Neuronal stem cell (in vitro differentiated cells): ENCODE measurements around the gene OPN1SW.
A peak's percentile ranks its signal among the peaks of the same experiment; 100 is the strongest.

Experiments
- DNase-seq: peaks from one replicate; pipeline ENCODE4 v3.0.0-alpha.2; 2013; ENCODE audit warnings: low spot score
- H2AFZ ChIP-seq: one replicate; pipeline ENCODE4 v1.6.1; 2013; ENCODE audit warnings: mild to moderate bottlenecking, low read length, inconsistent platforms
- H2AK5ac ChIP-seq: 2 replicates; pipeline ENCODE4 v1.6.1; 2013; ENCODE audit warnings: low read depth, mild to moderate bottlenecking, inconsistent platforms, low read length, moderate library complexity, mixed read lengths
- H2BK120ac ChIP-seq: 2 replicates; pipeline ENCODE4 v1.6.1; 2013; ENCODE audit warnings: low read depth, mild to moderate bottlenecking, inconsistent platforms, low read length, moderate library complexity, mixed read lengths
- H2BK12ac ChIP-seq: one replicate; pipeline ENCODE4 v1.6.1; 2013; ENCODE audit warnings: low read length, inconsistent platforms
- H2BK15ac ChIP-seq: 2 replicates; pipeline ENCODE4 v1.6.1; 2013; ENCODE audit warnings: mild to moderate bottlenecking, low read length, inconsistent platforms, mixed read lengths
- H2BK5ac ChIP-seq: one replicate; pipeline ENCODE4 v1.6.1; 2013; ENCODE audit warnings: inconsistent platforms, mild to moderate bottlenecking, low read length, moderate library complexity
- H3K14ac ChIP-seq: one replicate; pipeline ENCODE4 v1.6.1; 2013; ENCODE audit warnings: low read length, inconsistent platforms
- H3K18ac ChIP-seq: 2 replicates; pipeline ENCODE4 v1.6.1; 2013; ENCODE audit warnings: low read length, inconsistent platforms
- H3K23ac ChIP-seq: 2 replicates; pipeline ENCODE4 v1.6.1; 2013; ENCODE audit warnings: low read depth, mild to moderate bottlenecking, mixed read lengths, low read length, inconsistent platforms; ENCODE audit not compliant: poor library complexity
- H3K27ac ChIP-seq: replicated peaks from 3 replicates; pipeline ENCODE4 v1.5.1; 2013; ENCODE audit warnings: low read length, inconsistent platforms
- H3K27me3 ChIP-seq, 3 experiments: 2 replicates each; pipeline ENCODE4 v1.6.1; 2013; ENCODE audit warnings: low read length in 3 of 3, mild to moderate bottlenecking in 2 of 3, inconsistent platforms in 1 of 3, low read depth in 1 of 3, mixed read lengths in 1 of 3, moderate library complexity in 1 of 3; ENCODE audit not compliant: control insufficient read depth in 3 of 3, insufficient read depth in 3 of 3
- H3K36me3 ChIP-seq, 2 donors: replicated peaks in 1 of 2; 2 replicates each; pipeline ENCODE4 v1.6.1; 2013; ENCODE audit warnings: low read length in 2 of 2; ENCODE audit not compliant: control insufficient read depth in 2 of 2, insufficient read depth in 2 of 2
- H3K4ac ChIP-seq: 2 replicates; pipeline ENCODE4 v1.6.1; 2013; ENCODE audit warnings: inconsistent platforms, mild to moderate bottlenecking, low read length, moderate library complexity
- H3K4me1 ChIP-seq, 2 donors: 1 replicate in 1 of 2; 2 replicates in 1 of 2; pipeline ENCODE4 v1.6.1; 2013; ENCODE audit warnings: low read length in 2 of 2, low read depth in 1 of 2; ENCODE audit not compliant: control insufficient read depth in 2 of 2, insufficient read depth in 1 of 2
- H3K4me2 ChIP-seq: one replicate; pipeline ENCODE4 v1.6.1; 2013; ENCODE audit warnings: mild to moderate bottlenecking, low read length, inconsistent platforms; ENCODE audit not compliant: insufficient read depth, poor library complexity, severe bottlenecking
- H3K4me3 ChIP-seq, 2 donors: 2 replicates each; pipeline ENCODE4 v1.5.1; 2013; ENCODE audit warnings: low read length in 2 of 2, mild to moderate bottlenecking in 2 of 2, inconsistent platforms in 1 of 2, moderate library complexity in 1 of 2
- H3K79me1 ChIP-seq: one replicate; pipeline ENCODE4 v1.6.1; 2013; ENCODE audit warnings: low read depth, mild to moderate bottlenecking, inconsistent platforms, low read length, moderate library complexity
- H3K9ac ChIP-seq: one replicate; pipeline ENCODE4 v1.6.1; 2013; ENCODE audit warnings: mild to moderate bottlenecking, low read depth, low read length, inconsistent platforms; ENCODE audit not compliant: poor library complexity
- H3K9me3 ChIP-seq, 2 donors: replicated peaks in 1 of 2; 2 replicates each; pipeline versions ENCODE3 to v1.6.1; 2013; ENCODE audit warnings: low read length in 2 of 2, mild to moderate bottlenecking in 2 of 2, inconsistent platforms in 1 of 2, low read depth in 1 of 2, mixed read lengths in 1 of 2, moderate library complexity in 1 of 2; ENCODE audit not compliant: control insufficient read depth in 2 of 2, insufficient read depth in 1 of 2
- H4K8ac ChIP-seq: one replicate; pipeline ENCODE4 v1.6.1; 2013; ENCODE audit warnings: low read depth, mild to moderate bottlenecking, inconsistent platforms, low read length, moderate library complexity
- H4K91ac ChIP-seq: one replicate; pipeline ENCODE4 v1.6.1; 2013; ENCODE audit warnings: low read length, low read depth, mild to moderate bottlenecking, inconsistent platforms; ENCODE audit not compliant: poor library complexity
- WGBS, 2 donors: extraction: QIAGEN DNeasy Blood & Tissue Kit; methylation state at CpG; one replicate each; pipeline ENCODE4 v1.1.7; 2013; ENCODE audit warnings: missing lambda C conversion rate in 2 of 2, mixed read lengths in 1 of 2; ENCODE audit not compliant: insufficient read length in 2 of 2, insufficient replicate concordance in 1 of 2; ENCODE audit errors: extremely low coverage in 2 of 2; 5-methylcytosine and 5-hydroxymethylcytosine counted together

Gene OPN1SW

GRCh38 chr7:128734890-128735289, 40.7 kb downstream of the OPN1SW start:
- H2BK15ac ChIP-seq: no peak overlapping the region
- H4K91ac ChIP-seq: no peak overlapping the region
- no peak overlapping the region for H3K4me3 ChIP-seq
- no peaks in the 10 kb centered on the region for H3K9me3 ChIP-seq
- DNase-seq: no peak
- no peak overlapping the region for H3K18ac ChIP-seq
- peak overlapping the region; percentile 44 for H2AFZ ChIP-seq
- no peak overlapping the region for H3K9ac ChIP-seq
- peaks cover 0 to 35% (median 0%) of the 10 kb centered on the region in 3 experiments for H3K27me3 ChIP-seq
- H3K36me3 ChIP-seq: no peaks in the 10 kb centered on the region
- H4K8ac ChIP-seq: no peak overlapping the region
- H3K4ac ChIP-seq: no peak overlapping the region
- no peak overlapping the region for H3K23ac ChIP-seq
- no CpG with 5 or more reads among the region's 1 CpG for WGBS, 2 donors
- peaks cover 0 to 2% of the 10 kb centered on the region in 2 donors for H3K4me1 ChIP-seq
- no peak overlapping the region for H2BK5ac ChIP-seq
- no peak overlapping the region for H2BK120ac ChIP-seq
- no peak overlapping the region for H3K27ac ChIP-seq
- H2AK5ac ChIP-seq: no peak overlapping the region
- peaks cover 1% of the 10 kb centered on the region for H3K79me1 ChIP-seq
- no peak overlapping the region for H2BK12ac ChIP-seq
- H3K14ac ChIP-seq: no peak overlapping the region
- no peak overlapping the region for H3K4me2 ChIP-seq

- Histone ChIP-seq H2BK5ac (no peak overlapping the region), H3K36me3 (no peaks in the 10 kb centered on the region)
Measured at GRCh38 chr7:128733278-128733645, 42.3 kb downstream of the OPN1SW start.

GRCh38 chr7:128732521-128733277, 42.9 kb downstream of the OPN1SW start:
- peaks cover 0 to 44% (median 0%) of the 10 kb centered on the region in 3 experiments for H3K27me3 ChIP-seq
- H3K4ac ChIP-seq: no peak overlapping the region
- no peak overlapping the region for H3K23ac ChIP-seq
- H3K79me1 ChIP-seq: no peaks in the 10 kb centered on the region
- no peaks in the 10 kb centered on the region for H3K9me3 ChIP-seq
- H4K8ac ChIP-seq: no peak overlapping the region
- no peak overlapping the region for H3K9ac ChIP-seq
- WGBS, 2 donors: no CpG with 5 or more reads among the region's 2 CpGs
- H3K14ac ChIP-seq: no peak overlapping the region
- no peak overlapping the region for H2BK12ac ChIP-seq
- H3K18ac ChIP-seq: no peak overlapping the region
- H3K36me3 ChIP-seq: no peaks in the 10 kb centered on the region
- H3K4me2 ChIP-seq: no peak overlapping the region
- H2BK15ac ChIP-seq: no peak overlapping the region
- no peak overlapping the region for H3K27ac ChIP-seq
- H2BK120ac ChIP-seq: no peak overlapping the region
- no peak overlapping the region for H2AFZ ChIP-seq
- no peak for DNase-seq
- no peak overlapping the region for H4K91ac ChIP-seq
- no peak overlapping the region for H2AK5ac ChIP-seq
- H2BK5ac ChIP-seq: no peak overlapping the region
- H3K4me3 ChIP-seq: no peak overlapping the region
- no peaks in the 10 kb centered on the region for H3K4me1 ChIP-seq

More at GRCh38 chr7:128733278-128733645, 42.3 kb downstream of the OPN1SW start:
- Histone ChIP-seq H3K14ac (no peak overlapping the region), H2BK12ac (no peak overlapping the region), H3K4ac (no peak overlapping the region), H4K8ac (no peak overlapping the region), H3K27ac (no peak overlapping the region), H4K91ac (no peak overlapping the region), H3K4me3 (no peak overlapping the region), H2BK120ac (no peak overlapping the region), H3K27me3 (peaks cover 0 to 44% (median 0%) of the 10 kb centered on the region in 3 experiments), H3K18ac (no peak overlapping the region), H2AFZ (no peak overlapping the region), H2BK15ac (no peak overlapping the region), H3K23ac (no peak overlapping the region), H3K79me1 (no peaks in the 10 kb centered on the region), H3K4me1 (no peaks in the 10 kb centered on the region), H3K9ac (no peak overlapping the region), H3K4me2 (no peak overlapping the region), H2AK5ac (no peak overlapping the region), H3K9me3 (no peaks in the 10 kb centered on the region)
- WGBS, 2 donors: no CpG with 5 or more reads among the region's 2 CpGs
- no peak for DNase-seq

GRCh38 chr7:128731184-128731583, 44.4 kb downstream of the OPN1SW start:
- Histone ChIP-seq H2BK120ac (no peak overlapping the region), H3K23ac (peak overlapping the region; percentile 22), H3K79me1 (no peaks in the 10 kb centered on the region), H4K8ac (no peak overlapping the region), H2BK15ac (no peak overlapping the region), H3K9ac (peak overlapping the region; percentile 24), H3K4me1 (peaks cover 0 to under 1% of the 10 kb centered on the region in 2 donors), H2AK5ac (no peak overlapping the region), H3K27ac (no peak overlapping the region), H3K27me3 (peaks cover 0 to 51% (median 0%) of the 10 kb centered on the region in 3 experiments), H2BK5ac (no peak overlapping the region), H3K4me3 (peak overlapping the region in 1 of 2 donors; percentile 46), H4K91ac (no peak overlapping the region), H3K14ac (no peak overlapping the region), H3K9me3 (no peaks in the 10 kb centered on the region), H3K4ac (no peak overlapping the region), H2BK12ac (no peak overlapping the region), H3K36me3 (no peaks in the 10 kb centered on the region), H3K4me2 (no peak overlapping the region), H3K18ac (no peak overlapping the region), H2AFZ (no peak overlapping the region)
- no peak for DNase-seq
- no CpG with 5 or more reads among the region's 8 CpGs for WGBS, 2 donors
